Endothelial cell (in vitro differentiated cells): Measurements from ENCODE around the gene LPCAT1. TPM values are rescaled to one million over a fixed set of nuclear protein-coding genes. Genes with fewer than 3 reads are reported as not detected.

Experiments
- DNase-seq: peaks from one replicate; pipeline ENCODE4 v3.0.0; 2021; ENCODE audit warnings: low spot score
- H3K27ac Mint-ChIP-seq: one replicate; pipeline ENCODE4 v1.8.0; 2021; ENCODE audit warnings: mixed read lengths, inconsistent platforms; ENCODE audit not compliant: unreplicated experiment
- H3K27me3 Mint-ChIP-seq: one replicate; pipeline ENCODE4 v1.8.0; 2021; ENCODE audit warnings: mild to moderate bottlenecking, moderate library complexity, mixed read lengths, inconsistent platforms; ENCODE audit not compliant: unreplicated experiment
- H3K36me3 Mint-ChIP-seq: one replicate; pipeline ENCODE4 v1.8.0; 2021; ENCODE audit warnings: mild to moderate bottlenecking, low read depth, mixed read lengths, inconsistent platforms; ENCODE audit not compliant: unreplicated experiment
- H3K4me1 Mint-ChIP-seq: one replicate; pipeline ENCODE4 v1.8.0; 2021; ENCODE audit warnings: mild to moderate bottlenecking, mixed read lengths, inconsistent platforms; ENCODE audit not compliant: unreplicated experiment
- H3K4me3 Mint-ChIP-seq: one replicate; pipeline ENCODE4 v1.8.0; 2021; ENCODE audit warnings: mild to moderate bottlenecking, mixed read lengths, inconsistent platforms; ENCODE audit not compliant: unreplicated experiment
- H3K9me3 Mint-ChIP-seq: one replicate; pipeline ENCODE4 v1.8.0; 2021; ENCODE audit warnings: mixed read lengths, inconsistent platforms; ENCODE audit not compliant: unreplicated experiment
- total RNA-seq: library from RNA; stranded (reverse); fragmentation: NEBNext Ultra II Directional; extraction: Animal tissue kit (Norgen Biotek cat#: 25700); gene quantifications from one replicate; pipeline ENCODE4 v1.2.1, GENCODE V29; 2021; ENCODE audit not compliant: unreplicated experiment
- TF ChIP-seq, protein P1 (sequence below): fragments of 200-600 bp; sonication (generic); IDR thresholded peaks from one replicate; pipeline ENCODE4 v1.5.0; 2021; ENCODE audit warnings: antibody characterized with exemption; ENCODE audit not compliant: unreplicated experiment

LPCAT1 gene
- total RNA-seq, 1 donor from 2014 or later = 81.3 TPM

DNA sequence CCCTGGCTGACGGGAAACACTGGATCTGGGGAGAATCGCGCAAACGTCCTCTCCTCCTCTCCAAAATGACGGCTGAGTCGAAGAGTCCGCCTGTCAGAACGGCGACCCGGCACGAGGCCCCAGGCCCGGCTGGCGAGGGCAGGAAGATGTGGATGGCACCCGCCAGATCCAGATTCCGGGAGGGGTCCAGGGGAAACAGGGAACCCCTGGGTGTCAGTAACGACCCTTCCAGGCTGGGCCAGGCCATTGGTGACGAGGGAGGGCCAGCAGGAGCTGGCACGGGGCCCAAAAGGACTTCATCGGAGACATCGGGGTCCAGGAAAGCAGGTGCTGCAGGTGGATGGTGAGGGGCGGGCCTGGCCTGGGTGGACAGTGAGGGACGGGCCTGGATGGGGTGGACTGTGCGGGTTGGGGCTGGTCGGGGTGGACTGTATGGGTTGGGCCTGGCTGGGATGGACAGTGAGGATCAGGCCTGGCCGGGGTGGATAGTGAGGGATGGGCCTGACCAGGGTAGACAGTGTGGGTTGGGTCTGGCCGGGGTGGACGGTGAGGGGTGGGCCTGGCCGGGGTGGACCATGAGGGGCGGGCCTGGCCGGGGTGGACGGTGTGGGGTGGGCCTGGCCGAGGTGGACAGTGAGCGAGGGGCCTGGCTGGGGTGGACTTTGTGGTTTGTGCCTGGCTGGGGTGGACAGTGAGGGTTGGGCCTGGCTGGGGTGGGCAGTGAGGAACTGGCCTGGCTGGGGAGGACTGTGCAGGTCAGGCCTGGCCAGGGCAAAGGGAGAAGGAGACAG lies 92.5 kb downstream of the LPCAT1 start:
- Mint-ChIP-seq H3K27me3 (peaks cover 16% of the 10 kb centered on the region), H3K4me3 (peak overlapping the region; percentile 37), H3K27ac (peak overlapping the region; percentile 43), H3K36me3 (peaks cover 25% of the 10 kb centered on the region), H3K4me1 (no peaks in the 10 kb centered on the region), H3K9me3 (peaks cover 10% of the 10 kb centered on the region)
- TF ChIP-seq, protein P1, sequence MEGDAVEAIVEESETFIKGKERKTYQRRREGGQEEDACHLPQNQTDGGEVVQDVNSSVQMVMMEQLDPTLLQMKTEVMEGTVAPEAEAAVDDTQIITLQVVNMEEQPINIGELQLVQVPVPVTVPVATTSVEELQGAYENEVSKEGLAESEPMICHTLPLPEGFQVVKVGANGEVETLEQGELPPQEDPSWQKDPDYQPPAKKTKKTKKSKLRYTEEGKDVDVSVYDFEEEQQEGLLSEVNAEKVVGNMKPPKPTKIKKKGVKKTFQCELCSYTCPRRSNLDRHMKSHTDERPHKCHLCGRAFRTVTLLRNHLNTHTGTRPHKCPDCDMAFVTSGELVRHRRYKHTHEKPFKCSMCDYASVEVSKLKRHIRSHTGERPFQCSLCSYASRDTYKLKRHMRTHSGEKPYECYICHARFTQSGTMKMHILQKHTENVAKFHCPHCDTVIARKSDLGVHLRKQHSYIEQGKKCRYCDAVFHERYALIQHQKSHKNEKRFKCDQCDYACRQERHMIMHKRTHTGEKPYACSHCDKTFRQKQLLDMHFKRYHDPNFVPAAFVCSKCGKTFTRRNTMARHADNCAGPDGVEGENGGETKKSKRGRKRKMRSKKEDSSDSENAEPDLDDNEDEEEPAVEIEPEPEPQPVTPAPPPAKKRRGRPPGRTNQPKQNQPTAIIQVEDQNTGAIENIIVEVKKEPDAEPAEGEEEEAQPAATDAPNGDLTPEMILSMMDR = no peak
- DNase-seq = no peak

DNA sequence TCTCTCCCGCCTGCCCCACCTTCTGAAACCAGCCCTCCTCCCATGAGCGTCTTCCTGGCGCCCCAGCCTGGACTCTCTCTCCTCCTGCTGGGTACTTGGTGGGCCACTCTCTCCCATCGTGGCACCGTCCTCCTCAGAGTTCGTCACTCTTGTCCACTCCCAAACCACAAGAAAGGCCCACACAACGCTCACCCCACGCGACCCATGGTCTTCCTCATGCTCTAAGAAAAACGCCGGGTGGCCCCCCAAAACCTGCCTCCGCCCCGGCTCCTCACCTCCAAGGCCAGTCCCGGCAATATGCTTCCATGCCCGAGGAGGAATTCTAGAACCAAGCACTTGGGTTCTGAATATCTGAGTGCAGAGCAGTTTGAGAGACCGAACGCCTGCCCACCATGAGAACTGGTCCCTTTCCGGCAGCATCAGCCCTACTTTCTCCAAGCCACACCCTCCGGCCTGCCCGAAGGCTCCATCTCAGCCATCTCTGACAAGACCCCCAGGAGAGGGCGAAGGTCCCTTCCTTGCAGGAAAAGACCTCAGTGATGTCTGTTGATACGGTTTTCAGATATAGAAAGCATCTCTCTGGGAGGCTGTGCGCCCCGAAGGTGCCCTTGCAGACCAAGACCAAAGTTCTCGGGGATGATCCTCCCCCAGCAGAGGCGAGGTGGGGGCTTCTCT lies 93.5 kb downstream of the LPCAT1 start:
- TF ChIP-seq, protein P1 = no peak
- DNase-seq = no peak
- H3K9me3 Mint-ChIP-seq = peaks cover 10% of the 10 kb centered on the region
- H3K4me3 Mint-ChIP-seq = no peak overlapping the region
- H3K36me3 Mint-ChIP-seq = peaks cover 25% of the 10 kb centered on the region
- peak overlapping the region; percentile 43 for H3K27ac Mint-ChIP-seq
- H3K27me3 Mint-ChIP-seq = peaks cover 16% of the 10 kb centered on the region
- H3K4me1 Mint-ChIP-seq = no peaks in the 10 kb centered on the region

DNA sequence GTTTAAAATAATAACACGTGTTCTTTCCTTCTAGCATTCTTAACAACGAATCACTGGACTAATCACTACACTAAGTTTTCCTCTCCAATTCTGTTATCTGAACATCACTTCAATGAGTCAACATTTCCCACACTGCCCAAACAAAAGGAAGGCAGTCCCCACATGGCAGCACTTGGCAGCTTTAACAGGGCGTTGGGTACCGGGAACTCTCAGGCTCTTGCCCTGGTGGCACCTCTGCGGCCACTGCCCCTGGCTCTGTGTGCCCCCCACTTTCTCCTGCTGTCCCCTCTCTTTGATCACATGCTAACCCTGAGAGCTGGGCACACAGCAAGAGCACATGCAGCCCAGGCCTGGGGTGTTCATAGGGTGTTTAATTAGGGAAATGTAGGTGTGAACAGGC lies 94.3 kb downstream of the LPCAT1 start:
- DNase-seq = no peak
- TF ChIP-seq, protein P1 = no peak

DNA sequence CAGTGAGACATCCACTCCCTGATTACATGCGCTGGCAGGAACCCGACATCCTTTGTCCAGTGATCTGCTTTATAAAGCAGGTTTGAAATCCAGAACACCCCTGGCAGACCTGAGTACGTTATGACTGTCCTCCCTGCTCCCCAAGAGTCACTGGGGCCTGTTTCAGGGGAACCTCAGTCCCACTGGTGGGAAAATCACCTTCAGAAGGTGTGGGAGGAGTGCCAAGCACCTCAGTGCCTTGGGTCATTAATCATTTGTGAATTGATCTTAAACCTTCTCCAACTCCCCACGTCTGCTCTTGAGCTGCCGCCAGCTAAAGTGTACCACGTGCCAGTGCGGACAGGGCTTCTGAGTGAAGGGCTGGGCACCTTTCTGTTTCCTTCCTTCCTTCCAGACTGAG lies 94.7 kb downstream of the LPCAT1 start:
- Mint-ChIP-seq H3K27me3 (peaks cover 22% of the 10 kb centered on the region), H3K4me3 (peak overlapping the region; percentile 56), H3K4me1 (peaks cover 2% of the 10 kb centered on the region), H3K36me3 (peaks cover 20% of the 10 kb centered on the region), H3K27ac (no peak overlapping the region), H3K9me3 (peaks cover 10% of the 10 kb centered on the region)
- DNase-seq = no peak
- TF ChIP-seq, protein P1 = no peak

More for the DNA sequence above, 94.3 kb downstream of the LPCAT1 start:
- Mint-ChIP-seq H3K9me3 (peaks cover 10% of the 10 kb centered on the region), H3K27me3 (peaks cover 18% of the 10 kb centered on the region), H3K4me3 (peak overlapping the region; percentile 56), H3K27ac (no peak overlapping the region), H3K36me3 (peaks cover 22% of the 10 kb centered on the region), H3K4me1 (no peaks in the 10 kb centered on the region)

DNA sequence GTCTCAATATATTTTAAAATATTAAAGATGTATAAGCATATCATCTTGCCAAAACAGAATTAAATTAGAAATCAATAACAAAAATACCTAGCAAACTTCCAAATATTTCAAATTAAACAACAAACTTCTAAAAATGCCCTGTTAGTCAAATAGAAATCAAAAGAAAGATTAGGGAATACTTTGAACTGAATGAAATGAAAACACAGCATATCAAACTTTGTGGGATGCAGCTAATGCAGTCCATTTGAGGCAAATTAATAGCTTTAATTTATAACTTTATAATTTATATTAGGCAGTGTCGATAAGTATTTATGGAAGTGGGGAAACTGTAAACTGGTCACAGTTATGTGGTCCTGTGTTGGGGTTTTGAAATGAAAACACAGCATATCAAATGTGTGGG lies 95.7 kb downstream of the LPCAT1 start:
- Mint-ChIP-seq H3K4me3 (no peak overlapping the region), H3K27ac (no peak overlapping the region), H3K9me3 (peaks cover 10% of the 10 kb centered on the region), H3K4me1 (peaks cover 2% of the 10 kb centered on the region), H3K27me3 (peaks cover 16% of the 10 kb centered on the region), H3K36me3 (peaks cover 14% of the 10 kb centered on the region)
- DNase-seq = no peak
- TF ChIP-seq, protein P1 = no peak
